ENCODE measurements around the gene ARHGAP6. TPM values are rescaled to one million over a fixed set of nuclear protein-coding genes. Genes with fewer than 3 reads are reported as not detected.

Gene ARHGAP6
- polyA plus RNA-seq, 3 donors: 0.31 to 1.1 (median 0.40) TPM

DNA sequence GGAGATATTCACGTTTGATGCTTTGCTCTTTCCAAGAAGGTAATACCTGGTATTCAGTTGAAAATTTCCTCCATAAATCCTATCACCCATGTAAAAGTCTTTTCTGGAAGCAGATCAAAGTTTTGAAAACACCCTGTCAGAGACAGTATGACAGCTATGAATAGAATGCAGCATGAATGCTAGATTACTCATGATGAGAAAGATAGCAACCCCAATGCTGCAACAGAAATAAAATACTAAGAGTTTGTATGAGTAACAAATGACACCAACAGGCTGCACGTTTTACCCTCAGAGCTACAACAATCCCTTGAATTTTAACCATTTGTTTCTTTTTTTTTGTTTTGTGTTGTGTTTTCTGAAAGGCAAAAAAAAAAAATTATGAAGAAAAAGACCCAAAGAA, 108.6 kb downstream of the ARHGAP6 start:
- Histone ChIP-seq H3K9ac (ENCODE audit: insufficient read depth, low read length, poor library complexity, severe bottlenecking) (no peak overlapping the region), H3K27me3 (ENCODE audit: control insufficient read depth in 2 of 2, insufficient read depth in 2 of 2, low read length in 2 of 2) (no peaks in the 10 kb centered on the region), H2AFZ (ENCODE audit: insufficient read depth, low read depth, low read length, poor library complexity, severe bottlenecking) (no peak overlapping the region), H3K27ac (ENCODE audit: low read depth in 1 of 2, low read length in 2 of 2) (no peak overlapping the region), H3K4me3 (replicated peaks in 1 of 3; ENCODE audit: low read depth in 2 of 3, low read length in 3 of 3) (no peak overlapping the region), H3K79me2 (ENCODE audit: insufficient read depth, low read length) (no peaks in the 10 kb centered on the region), H3K4me1 (ENCODE audit: control insufficient read depth in 1 of 2, insufficient read depth in 2 of 2, low read length in 2 of 2) (no peaks in the 10 kb centered on the region), H3K9me3 (replicated peaks in 1 of 2; ENCODE audit: control insufficient read depth in 1 of 2, insufficient read depth in 1 of 2, low read length in 2 of 2) (no peaks in the 10 kb centered on the region), H4K20me1 (ENCODE audit: insufficient read depth, low read length) (no peaks in the 10 kb centered on the region), H3K36me3 (replicated peaks in 1 of 2; ENCODE audit: control insufficient read depth in 1 of 2, insufficient read depth in 2 of 2, low read length in 2 of 2) (no peaks in the 10 kb centered on the region), H3K4me2 (replicated peaks; ENCODE audit: extremely low read depth, low read length, poor library complexity, severe bottlenecking) (no peak overlapping the region)
- no peaks in the 10 kb centered on the region for H3K36me3 Mint-ChIP-seq
- no CpG with 5 or more reads among the region's 2 CpGs for WGBS (ENCODE audit: insufficient coverage)
- TF ChIP-seq, protein P1, sequence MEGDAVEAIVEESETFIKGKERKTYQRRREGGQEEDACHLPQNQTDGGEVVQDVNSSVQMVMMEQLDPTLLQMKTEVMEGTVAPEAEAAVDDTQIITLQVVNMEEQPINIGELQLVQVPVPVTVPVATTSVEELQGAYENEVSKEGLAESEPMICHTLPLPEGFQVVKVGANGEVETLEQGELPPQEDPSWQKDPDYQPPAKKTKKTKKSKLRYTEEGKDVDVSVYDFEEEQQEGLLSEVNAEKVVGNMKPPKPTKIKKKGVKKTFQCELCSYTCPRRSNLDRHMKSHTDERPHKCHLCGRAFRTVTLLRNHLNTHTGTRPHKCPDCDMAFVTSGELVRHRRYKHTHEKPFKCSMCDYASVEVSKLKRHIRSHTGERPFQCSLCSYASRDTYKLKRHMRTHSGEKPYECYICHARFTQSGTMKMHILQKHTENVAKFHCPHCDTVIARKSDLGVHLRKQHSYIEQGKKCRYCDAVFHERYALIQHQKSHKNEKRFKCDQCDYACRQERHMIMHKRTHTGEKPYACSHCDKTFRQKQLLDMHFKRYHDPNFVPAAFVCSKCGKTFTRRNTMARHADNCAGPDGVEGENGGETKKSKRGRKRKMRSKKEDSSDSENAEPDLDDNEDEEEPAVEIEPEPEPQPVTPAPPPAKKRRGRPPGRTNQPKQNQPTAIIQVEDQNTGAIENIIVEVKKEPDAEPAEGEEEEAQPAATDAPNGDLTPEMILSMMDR (IDR thresholded peaks at IDR 0.05): no peak
- H3K27ac Mint-ChIP-seq: no peak overlapping the region
- H3K9me3 Mint-ChIP-seq: peaks cover 0 to 3% (median 0%) of the 10 kb centered on the region in 7 donors
- H3K4me1 Mint-ChIP-seq: no peaks in the 10 kb centered on the region
- intact Hi-C loops (cut with micrococcal nuclease): no loop called here
- DNase-seq: no peak
- peaks cover 0 to 2% (median 2%) of the 10 kb centered on the region in 3 donors for H3K27me3 Mint-ChIP-seq (ENCODE audit: low read depth in 3 of 3)
- no peak overlapping the region for H3K4me3 Mint-ChIP-seq

DNA sequence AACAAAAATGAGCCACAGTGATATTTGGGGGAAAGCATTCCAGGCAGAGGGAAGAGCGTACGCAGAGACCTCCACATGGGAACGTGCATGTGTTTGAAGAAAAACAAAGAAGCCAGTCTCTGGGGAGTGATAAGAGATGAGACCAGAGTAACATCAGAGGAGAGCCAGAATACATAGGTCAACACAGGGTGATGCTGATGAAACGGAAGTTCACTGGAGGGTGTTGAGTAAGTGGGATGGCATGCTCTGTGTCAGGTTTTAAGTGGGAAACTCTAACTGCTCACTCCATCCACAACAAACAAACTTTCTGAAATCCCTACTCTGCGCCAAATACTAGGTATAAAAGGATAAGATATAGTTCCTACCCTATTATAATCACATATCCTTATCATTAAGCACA, 110.0 kb downstream of the ARHGAP6 start:
- Mint-ChIP-seq H3K4me3 (no peak overlapping the region), H3K36me3 (no peaks in the 10 kb centered on the region), H3K4me1 (no peaks in the 10 kb centered on the region), H3K9me3 (peaks cover 0 to 3% (median 0%) of the 10 kb centered on the region in 7 donors), H3K27me3 (ENCODE audit: low read depth in 3 of 3) (peaks cover 2% of the 10 kb centered on the region in 3 donors), H3K27ac (no peak overlapping the region)
- Histone ChIP-seq H2AFZ (ENCODE audit: insufficient read depth, low read depth, low read length, poor library complexity, severe bottlenecking) (no peak overlapping the region), H3K36me3 (replicated peaks in 1 of 2; ENCODE audit: control insufficient read depth in 1 of 2, insufficient read depth in 2 of 2, low read length in 2 of 2) (no peaks in the 10 kb centered on the region), H3K4me3 (replicated peaks in 1 of 3; ENCODE audit: low read depth in 2 of 3, low read length in 3 of 3) (no peak overlapping the region), H3K4me1 (ENCODE audit: control insufficient read depth in 1 of 2, insufficient read depth in 2 of 2, low read length in 2 of 2) (no peaks in the 10 kb centered on the region), H3K4me2 (replicated peaks; ENCODE audit: extremely low read depth, low read length, poor library complexity, severe bottlenecking) (no peak overlapping the region), H3K79me2 (ENCODE audit: insufficient read depth, low read length) (no peaks in the 10 kb centered on the region), H3K27me3 (ENCODE audit: control insufficient read depth in 2 of 2, insufficient read depth in 2 of 2, low read length in 2 of 2) (no peaks in the 10 kb centered on the region), H3K9me3 (replicated peaks in 1 of 2; ENCODE audit: control insufficient read depth in 1 of 2, insufficient read depth in 1 of 2, low read length in 2 of 2) (no peaks in the 10 kb centered on the region), H4K20me1 (ENCODE audit: insufficient read depth, low read length) (no peaks in the 10 kb centered on the region), H3K9ac (ENCODE audit: insufficient read depth, low read length, poor library complexity, severe bottlenecking) (no peak overlapping the region), H3K27ac (ENCODE audit: low read depth in 1 of 2, low read length in 2 of 2) (no peak overlapping the region)
- TF ChIP-seq, protein P1 (IDR thresholded peaks at IDR 0.05): no peak
- DNase-seq: no peak
- no CpG with 5 or more reads among the region's 5 CpGs for WGBS (ENCODE audit: insufficient coverage)
- intact Hi-C loops (cut with micrococcal nuclease): no loop called here
